GM21576 (cell line): ENCODE data around the gene LRRN2.

Experiments
- ATAC-seq: cut with Tn5 transposase; IDR thresholded peaks from one replicate; pipeline ENCODE4 v1.9.1; 2021; ENCODE audit warnings: mild to moderate bottlenecking, moderate library complexity; ENCODE audit not compliant: unreplicated experiment

LRRN2 gene

GRCh38 chr1:204607910-204608309 lies 77.6 kb downstream of the LRRN2 start:
- ATAC-seq, result no peak

- no peak for ATAC-seq
These were observed 79.7 kb downstream of the LRRN2 start for GRCh38 chr1:204605791-204606190.

- no peak for ATAC-seq
These were observed 82.5 kb downstream of the LRRN2 start for GRCh38 chr1:204602871-204603542.

GRCh38 chr1:204602111-204602579 lies 83.4 kb downstream of the LRRN2 start:
- ATAC-seq, result no peak

GRCh38 chr1:204600968-204601367 lies 84.6 kb downstream of the LRRN2 start:
- no peak for ATAC-seq

- ATAC-seq, result no peak
These were observed 85.3 kb downstream of the LRRN2 start for GRCh38 chr1:204600203-204600602.

- no peak for ATAC-seq
These were observed 85.9 kb downstream of the LRRN2 start for GRCh38 chr1:204599596-204599995.

GRCh38 chr1:204599098-204599497 lies 86.4 kb downstream of the LRRN2 start:
- ATAC-seq, result no peak

GRCh38 chr1:204598319-204598969 lies 87.1 kb downstream of the LRRN2 start:
- no peak for ATAC-seq

- no peak for ATAC-seq
These were observed 93.1 kb downstream of the LRRN2 start for GRCh38 chr1:204592246-204592948.

- ATAC-seq, result no peak
These were observed 94.0 kb downstream of the LRRN2 start for GRCh38 chr1:204591473-204592090.

- ATAC-seq, result no peak
These were observed 96.0 kb downstream of the LRRN2 start for GRCh38 chr1:204589409-204590038.

GRCh38 chr1:204588826-204589225 lies 96.7 kb downstream of the LRRN2 start:
- ATAC-seq, result no peak

- ATAC-seq, result no peak
These were observed 97.9 kb downstream of the LRRN2 start for GRCh38 chr1:204587621-204588020.

GRCh38 chr1:204584699-204585372 lies 100.7 kb downstream of the LRRN2 start:
- ATAC-seq, result no peak

- no peak for ATAC-seq
These were observed 101.5 kb downstream of the LRRN2 start for GRCh38 chr1:204583909-204584632.

GRCh38 chr1:204581759-204582158 lies 103.8 kb downstream of the LRRN2 start:
- ATAC-seq, result no peak

GRCh38 chr1:204580862-204581261 lies 104.7 kb downstream of the LRRN2 start:
- ATAC-seq, result no peak

GRCh38 chr1:204579681-204580080 lies 105.9 kb downstream of the LRRN2 start:
- no peak for ATAC-seq
